NCI-H82 (cell line): ENCODE data around the gene PSD4.

Experiments
- DNase-seq: peaks from one replicate; lab custom pipeline; 2025; lab: John Stamatoyannopoulos, UW

PSD4 gene

GRCh38 chr2:113142290-113142689 is 31.5 kb upstream of the PSD4 start:
- DNase-seq = no peak

- no peak for DNase-seq
Measured at GRCh38 chr2:113144259-113144658, 29.5 kb upstream of the PSD4 start.

- DNase-seq = no peak
Measured at GRCh38 chr2:113148606-113149552, 24.9 kb upstream of the PSD4 start.

- no peak for DNase-seq
Measured at GRCh38 chr2:113149553-113150257, 24.1 kb upstream of the PSD4 start.

- DNase-seq = no peak
Measured at GRCh38 chr2:113150258-113150601, 23.5 kb upstream of the PSD4 start.

- no peak for DNase-seq
Measured at GRCh38 chr2:113155331-113155730, 18.4 kb upstream of the PSD4 start.

GRCh38 chr2:113156278-113157117 is 17.3 kb upstream of the PSD4 start:
- DNase-seq = peak; percentile 45

- DNase-seq = peak; percentile 68
Measured at GRCh38 chr2:113157118-113157896, 16.5 kb upstream of the PSD4 start.

- peak; percentile 89 for DNase-seq
Measured at GRCh38 chr2:113157897-113158753, 15.6 kb upstream of the PSD4 start.

- DNase-seq = peak; percentile 92
Measured at GRCh38 chr2:113158884-113159553, 14.8 kb upstream of the PSD4 start.

GRCh38 chr2:113160248-113160647 is 13.5 kb upstream of the PSD4 start:
- DNase-seq = no peak

GRCh38 chr2:113160962-113161361 is 12.8 kb upstream of the PSD4 start:
- DNase-seq = peak; percentile 92

GRCh38 chr2:113162173-113162572 is 11.6 kb upstream of the PSD4 start:
- no peak for DNase-seq

GRCh38 chr2:113162869-113163268 is 10.9 kb upstream of the PSD4 start:
- no peak for DNase-seq

- DNase-seq = no peak
Measured at GRCh38 chr2:113164215-113164929, 9.4 kb upstream of the PSD4 start.

GRCh38 chr2:113164930-113165585 is 8.7 kb upstream of the PSD4 start:
- peak; percentile 20 for DNase-seq

- DNase-seq = no peak
Measured at GRCh38 chr2:113166187-113166645, 7.6 kb upstream of the PSD4 start.

- no peak for DNase-seq
Measured at GRCh38 chr2:113167115-113167932, 6.4 kb upstream of the PSD4 start.
